22Rv1 (cell line): ENCODE data around the gene HACD1.
A peak's percentile ranks its signal among the peaks of the same experiment; 100 is the strongest.

Experiments
- ZFX ChIP-seq: fragments of 450-650 bp; IDR thresholded peaks from 2 replicates; pipeline ENCODE4 v1.6.1; 2017; ENCODE audit warnings: antibody characterized with exemption, borderline replicate concordance
- TF ChIP-seq, protein P1 (sequence below): fragments of 450-650 bp; IDR thresholded peaks from 2 replicates; pipeline ENCODE4 v1.5.1; 2017; ENCODE audit warnings: mild to moderate bottlenecking

GRCh38 chr10:17607603-17608332, 9.4 kb downstream of the HACD1 start:
- TF ChIP-seq, protein P1, sequence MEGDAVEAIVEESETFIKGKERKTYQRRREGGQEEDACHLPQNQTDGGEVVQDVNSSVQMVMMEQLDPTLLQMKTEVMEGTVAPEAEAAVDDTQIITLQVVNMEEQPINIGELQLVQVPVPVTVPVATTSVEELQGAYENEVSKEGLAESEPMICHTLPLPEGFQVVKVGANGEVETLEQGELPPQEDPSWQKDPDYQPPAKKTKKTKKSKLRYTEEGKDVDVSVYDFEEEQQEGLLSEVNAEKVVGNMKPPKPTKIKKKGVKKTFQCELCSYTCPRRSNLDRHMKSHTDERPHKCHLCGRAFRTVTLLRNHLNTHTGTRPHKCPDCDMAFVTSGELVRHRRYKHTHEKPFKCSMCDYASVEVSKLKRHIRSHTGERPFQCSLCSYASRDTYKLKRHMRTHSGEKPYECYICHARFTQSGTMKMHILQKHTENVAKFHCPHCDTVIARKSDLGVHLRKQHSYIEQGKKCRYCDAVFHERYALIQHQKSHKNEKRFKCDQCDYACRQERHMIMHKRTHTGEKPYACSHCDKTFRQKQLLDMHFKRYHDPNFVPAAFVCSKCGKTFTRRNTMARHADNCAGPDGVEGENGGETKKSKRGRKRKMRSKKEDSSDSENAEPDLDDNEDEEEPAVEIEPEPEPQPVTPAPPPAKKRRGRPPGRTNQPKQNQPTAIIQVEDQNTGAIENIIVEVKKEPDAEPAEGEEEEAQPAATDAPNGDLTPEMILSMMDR = peak; percentile 91
- no peak for TF ChIP-seq ZFX
